Endometrium (tissue), 2 donors: Measurements from ENCODE around the gene GNPDA2.

Experiments
- FAIRE-seq: peaks from 2 replicates; lab custom pipeline; 2012; peaks lifted over from hg19 to GRCh38; lab: Jason Lieb, UNC
- donor health status: control.
- donor health status: control.

The GNPDA2 gene

GRCh38 chr4:44678094-44679041, 48.0 kb downstream of the GNPDA2 start, which contains the start of gene GUF1:
GUF1 (plus strand) TSS chr4:44678420; CDS start chr4:44678623, 203 bp downstream.
- peak; percentile 88 for FAIRE-seq

DNA sequence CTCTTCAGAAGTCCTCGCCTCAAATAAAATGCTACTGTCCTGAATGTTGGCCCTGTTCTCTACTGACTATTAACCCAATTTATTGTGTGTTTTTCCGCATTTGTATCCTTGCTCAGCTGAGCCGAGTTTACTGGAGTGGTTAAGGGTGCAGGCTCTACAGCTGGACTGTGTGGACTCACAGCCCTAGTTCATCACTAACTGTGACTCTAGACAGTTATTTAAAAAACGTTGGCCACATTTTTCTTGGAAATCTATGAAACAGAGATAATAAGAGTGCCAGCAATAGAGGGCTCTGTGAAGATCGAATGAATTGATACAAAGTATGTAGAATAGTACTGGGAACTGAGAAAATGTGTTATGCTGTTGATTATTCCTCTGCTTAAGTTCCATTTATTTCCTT, 51.0 kb downstream of the GNPDA2 start:
- FAIRE-seq: no peak

GRCh38 chr4:44674471-44674870, 51.9 kb downstream of the GNPDA2 start:
- FAIRE-seq: no peak

DNA sequence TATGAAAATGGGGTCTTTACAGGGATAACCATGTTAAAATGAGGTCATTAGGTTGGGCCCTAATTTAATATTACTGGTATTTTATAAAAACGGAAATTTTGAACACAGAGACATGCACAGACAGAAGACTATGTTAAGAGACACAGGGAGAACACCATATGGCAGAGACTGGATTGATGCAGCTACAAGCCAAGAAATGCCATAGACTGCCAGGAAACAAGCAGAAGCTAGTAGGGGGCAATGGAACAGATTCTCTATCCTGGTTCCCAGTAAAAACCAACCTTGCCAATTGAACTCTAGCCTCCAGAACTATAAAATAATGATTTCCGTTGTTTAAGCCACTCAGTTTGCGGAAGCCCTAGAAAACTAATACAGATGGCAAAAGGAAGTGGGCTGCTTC, 54.7 kb downstream of the GNPDA2 start:
- FAIRE-seq: no peak

GRCh38 chr4:44670506-44671199, 55.7 kb downstream of the GNPDA2 start:
- no peak for FAIRE-seq

DNA sequence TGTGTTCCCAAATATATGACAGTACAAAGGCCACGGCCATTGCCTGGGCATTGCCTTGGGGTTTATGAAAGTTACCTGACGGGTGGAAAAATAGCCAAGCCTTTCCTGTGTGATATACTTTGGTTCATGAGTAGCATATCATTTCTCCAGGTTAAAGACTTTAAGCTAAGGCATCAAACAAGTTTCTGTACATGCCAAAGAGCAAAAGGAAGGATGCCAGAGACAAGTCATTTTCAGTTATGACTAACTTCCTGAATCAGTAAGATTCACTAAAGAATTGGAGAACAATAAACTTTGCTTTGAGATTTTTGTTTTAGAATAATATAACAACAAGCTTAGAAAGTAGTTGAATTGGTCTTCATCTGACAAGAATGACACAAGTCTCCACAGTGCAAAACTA, 57.8 kb downstream of the GNPDA2 start:
- FAIRE-seq: no peak

GRCh38 chr4:44663539-44664263, 62.7 kb downstream of the GNPDA2 start:
- no peak for FAIRE-seq

DNA sequence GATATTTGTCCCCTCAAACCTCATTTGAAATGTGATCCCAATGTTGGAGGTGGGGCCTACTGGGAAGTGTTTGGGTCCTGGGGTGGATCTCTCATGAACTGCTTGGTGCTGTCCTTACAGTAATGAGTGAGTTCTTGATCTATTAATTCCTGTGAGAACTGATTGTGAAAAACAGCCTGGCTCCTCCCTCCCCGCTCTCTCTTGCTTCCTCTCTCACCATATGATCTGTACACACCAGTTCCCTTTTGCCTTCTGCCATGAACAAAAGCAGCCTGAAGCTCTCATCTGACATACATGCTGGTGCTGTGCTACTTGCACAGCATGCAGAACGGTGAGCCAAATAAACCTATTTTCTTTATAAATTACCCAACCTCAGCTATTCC, 63.7 kb downstream of the GNPDA2 start:
- FAIRE-seq: no peak

DNA sequence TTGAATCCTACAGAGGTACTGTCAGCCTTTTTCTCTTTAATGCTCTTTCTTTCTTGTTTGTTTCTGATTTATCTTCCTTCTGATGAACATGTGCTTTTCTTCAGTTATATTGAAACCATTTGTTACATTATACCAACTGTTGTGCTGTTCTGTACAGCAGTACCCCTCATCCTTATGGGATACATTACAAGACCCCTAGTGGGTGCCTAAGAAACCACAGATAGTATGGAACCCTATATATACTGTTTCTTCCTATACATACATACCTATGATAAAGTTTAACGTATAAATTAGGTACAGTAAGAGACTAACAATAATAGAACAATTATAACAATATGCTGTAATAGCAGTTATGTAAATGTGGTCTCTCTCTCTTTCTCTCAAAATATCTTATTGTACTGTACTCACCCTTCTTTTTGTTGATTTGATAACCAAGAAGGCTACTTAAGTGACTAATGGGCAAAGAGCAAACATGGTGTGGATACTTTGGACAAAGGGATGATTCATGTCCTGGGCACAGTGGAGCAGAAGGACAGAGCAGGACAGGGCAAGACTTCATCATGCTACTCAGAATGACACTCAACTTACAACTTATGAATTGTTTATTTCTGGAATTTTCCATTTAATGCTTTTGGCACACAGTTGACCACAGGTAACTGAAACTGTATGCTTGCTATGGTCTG, 64.3 kb downstream of the GNPDA2 start:
- FAIRE-seq: no peak

- no peak for FAIRE-seq
These were observed 66.0 kb downstream of the GNPDA2 start for GRCh38 chr4:44660396-44660795.

- no peak for FAIRE-seq
These were observed 74.4 kb downstream of the GNPDA2 start for GRCh38 chr4:44652002-44652401.
